Embryonic facial prominence (tissue), 1 donor: ENCODE measurements around the gene DDX23.

ENCODE experiments used
- DNase-seq: peaks from one replicate; pipeline ENCODE4 v3.0.0-alpha.2; 2016; ENCODE audit errors: extremely low spot score

The DDX23 gene

GRCh38 chr12:48823281-48823680 is 28.7 kb downstream of the DDX23 start:
- no peak for DNase-seq

GRCh38 chr12:48822711-48823110 is 29.3 kb downstream of the DDX23 start:
- DNase-seq: no peak

- no peak for DNase-seq
Observed at GRCh38 chr12:48822139-48822538, 29.8 kb downstream of the DDX23 start.

- DNase-seq: no peak
Observed at GRCh38 chr12:48819986-48820725, 31.8 kb downstream of the DDX23 start.

- no peak for DNase-seq
Observed at GRCh38 chr12:48818831-48819590, 33.0 kb downstream of the DDX23 start.

GRCh38 chr12:48817873-48818830 is 33.8 kb downstream of the DDX23 start, which contains the start of gene CACNB3:
CACNB3 (plus strand) TSS chr12:48818496; CDS start chr12:48818930, 434 bp downstream.
- DNase-seq: peak; percentile 46

GRCh38 chr12:48816143-48816854 is 35.7 kb downstream of the DDX23 start:
- no peak for DNase-seq

GRCh38 chr12:48815126-48816110 is 36.5 kb downstream of the DDX23 start:
- peak; percentile 86 for DNase-seq

- DNase-seq: no peak
Observed at GRCh38 chr12:48814262-48815125, 37.5 kb downstream of the DDX23 start.

GRCh38 chr12:48813465-48814261 is 38.3 kb downstream of the DDX23 start:
- DNase-seq: no peak

GRCh38 chr12:48812389-48812788 is 39.6 kb downstream of the DDX23 start:
- DNase-seq: no peak

GRCh38 chr12:48811437-48812090 is 40.4 kb downstream of the DDX23 start:
- no peak for DNase-seq

- no peak for DNase-seq
Observed at GRCh38 chr12:48810903-48811431, 41.0 kb downstream of the DDX23 start.

- DNase-seq: no peak
Observed at GRCh38 chr12:48807981-48808380, 44.0 kb downstream of the DDX23 start.

GRCh38 chr12:48803675-48804074 is 48.3 kb downstream of the DDX23 start:
- no peak for DNase-seq

GRCh38 chr12:48800971-48801370 is 51.0 kb downstream of the DDX23 start:
- no peak for DNase-seq

GRCh38 chr12:48800457-48800856 is 51.5 kb downstream of the DDX23 start:
- no peak for DNase-seq
